Midbrain (tissue), 1 donor: ENCODE data around the gene ITPR1.

Experiments used
- DNase-seq: peaks from one replicate; lab custom pipeline; 2025; lab: John Stamatoyannopoulos, UW

ITPR1 gene

DNA sequence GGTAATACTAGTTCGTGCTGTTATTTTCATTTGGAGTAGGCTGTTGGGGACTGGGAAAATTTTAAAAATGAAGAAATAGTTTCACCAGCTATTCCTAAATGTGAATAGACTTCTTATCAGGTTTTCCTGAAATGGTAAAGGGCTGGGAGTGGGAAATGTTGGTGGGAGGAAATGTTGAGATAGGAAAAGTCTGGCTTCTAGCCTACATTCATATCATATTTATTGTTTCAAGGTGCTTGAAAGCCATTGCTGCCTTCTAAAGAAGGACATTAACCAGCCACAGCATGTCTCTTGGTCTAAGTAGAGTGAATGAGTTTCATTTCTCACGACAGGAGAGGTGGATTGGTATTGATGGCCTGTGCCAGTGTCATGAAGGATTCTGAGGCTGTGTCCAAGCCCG, 288.9 kb downstream of the ITPR1 start:
- no peak for DNase-seq

DNA sequence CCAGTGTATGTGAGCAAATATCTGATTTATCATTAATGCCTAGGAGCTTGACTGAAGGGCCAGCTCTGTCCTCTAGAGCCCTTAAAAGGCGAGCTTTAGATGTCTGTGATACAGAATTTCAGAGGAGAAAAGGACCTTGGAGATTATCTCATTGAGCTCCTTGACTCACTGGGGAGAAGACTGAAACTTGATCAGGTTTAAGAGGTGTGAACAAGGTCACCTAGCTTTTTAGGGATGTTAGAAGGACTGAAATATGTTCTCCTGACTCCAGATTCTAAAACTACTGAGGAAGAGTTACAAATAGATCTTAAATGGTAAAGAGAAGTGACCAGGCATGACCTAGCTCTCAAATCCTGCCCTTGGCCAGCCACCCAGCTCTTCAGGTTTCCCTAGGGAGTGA, 292.4 kb downstream of the ITPR1 start:
- DNase-seq: no peak

- no peak for DNase-seq
Measured at GRCh38 chr3:4786431-4786830, 293.3 kb downstream of the ITPR1 start.

GRCh38 chr3:4791358-4791757, 298.2 kb downstream of the ITPR1 start:
- no peak for DNase-seq

GRCh38 chr3:4793311-4793710, 300.2 kb downstream of the ITPR1 start:
- no peak for DNase-seq

DNA sequence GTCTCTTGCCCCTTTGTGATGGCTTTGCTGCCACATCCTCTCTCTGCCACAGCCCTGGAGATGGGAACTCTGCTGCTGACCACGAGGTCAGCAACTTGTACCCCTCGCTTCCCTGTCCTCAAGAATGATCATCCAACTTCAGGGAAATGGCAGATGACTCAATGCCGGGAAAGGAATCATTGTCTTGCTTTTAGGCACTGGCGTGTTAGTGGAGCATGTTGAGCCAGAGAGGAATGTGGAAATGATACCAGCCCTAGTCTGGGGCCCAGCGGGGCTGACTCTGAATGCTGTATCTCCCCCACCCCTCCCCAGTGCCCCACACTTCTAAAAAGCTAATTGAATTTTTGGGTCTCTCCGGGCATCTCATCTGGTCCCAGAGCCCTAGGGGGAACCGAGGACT, 301.2 kb downstream of the ITPR1 start:
- no peak for DNase-seq

DNA sequence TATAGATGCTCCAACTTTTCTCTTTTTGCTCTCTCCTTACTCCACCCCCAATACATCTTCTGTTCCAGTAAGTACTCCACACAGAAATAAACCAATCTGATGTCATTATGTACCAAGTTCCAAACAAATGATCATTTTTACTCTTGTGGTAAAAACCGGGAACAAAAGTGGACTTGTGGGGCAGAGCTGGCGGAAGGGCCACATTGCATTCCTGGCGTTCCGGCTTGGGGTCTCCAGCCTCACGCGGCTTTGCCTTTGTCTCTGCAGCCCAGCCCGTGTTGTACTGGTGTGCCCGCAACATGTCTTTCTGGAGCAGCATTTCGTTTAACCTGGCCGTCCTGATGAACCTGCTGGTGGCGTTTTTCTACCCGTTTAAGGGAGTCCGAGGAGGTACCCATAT, 301.6 kb downstream of the ITPR1 start:
- DNase-seq: no peak

GRCh38 chr3:4795905-4796304, 302.8 kb downstream of the ITPR1 start:
- no peak for DNase-seq

GRCh38 chr3:4797201-4797705, 304.1 kb downstream of the ITPR1 start:
- no peak for DNase-seq

DNA sequence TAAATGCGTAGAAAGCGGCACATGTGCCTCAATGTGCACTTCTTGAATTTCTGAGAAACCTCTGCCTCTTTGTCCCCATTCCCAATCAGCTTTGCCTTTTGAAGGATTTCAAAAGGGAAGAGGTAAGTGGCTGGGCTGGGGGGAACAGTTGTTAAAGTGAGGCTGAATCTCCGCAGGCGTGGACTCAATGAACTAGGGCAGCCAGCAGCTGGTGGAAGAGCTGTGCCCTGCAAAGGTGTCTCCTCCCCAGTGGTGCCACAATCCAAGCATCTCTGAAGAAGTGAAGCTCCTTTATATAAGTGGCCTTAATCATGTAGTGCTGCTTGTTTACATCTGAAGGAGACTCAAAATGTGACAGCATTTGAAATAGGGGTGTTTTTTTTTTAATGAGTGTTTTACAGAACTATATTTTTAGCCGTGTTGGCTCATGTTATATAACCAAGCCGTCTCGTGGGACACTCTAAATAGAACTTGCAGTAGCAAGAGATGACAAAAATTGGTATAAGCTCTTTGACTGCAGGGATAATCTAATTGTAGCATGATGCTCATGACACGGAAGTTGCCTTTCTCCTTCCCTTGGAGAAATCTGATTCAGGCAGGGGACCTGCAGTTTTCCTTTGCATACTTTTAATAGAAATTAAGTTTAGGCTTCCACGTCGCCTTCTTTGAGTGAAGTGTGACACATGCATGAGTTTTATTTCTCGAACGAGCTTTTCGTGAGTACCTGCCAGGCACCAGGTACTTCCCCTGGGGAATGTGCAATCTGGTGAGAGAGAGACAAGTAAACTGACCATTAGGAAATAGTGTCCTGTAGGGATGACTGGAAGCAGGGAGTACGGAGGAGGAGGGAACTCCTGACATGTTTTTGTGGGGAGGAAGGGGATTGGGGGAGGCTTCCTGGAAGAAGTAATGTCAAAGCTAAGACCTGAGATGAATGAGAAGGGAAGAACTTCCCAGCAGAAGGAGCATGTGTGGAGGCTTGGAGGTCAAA, 306.4 kb downstream of the ITPR1 start:
- DNase-seq: no peak

- no peak for DNase-seq
Measured at GRCh38 chr3:4800595-4800994, 307.4 kb downstream of the ITPR1 start.

DNA sequence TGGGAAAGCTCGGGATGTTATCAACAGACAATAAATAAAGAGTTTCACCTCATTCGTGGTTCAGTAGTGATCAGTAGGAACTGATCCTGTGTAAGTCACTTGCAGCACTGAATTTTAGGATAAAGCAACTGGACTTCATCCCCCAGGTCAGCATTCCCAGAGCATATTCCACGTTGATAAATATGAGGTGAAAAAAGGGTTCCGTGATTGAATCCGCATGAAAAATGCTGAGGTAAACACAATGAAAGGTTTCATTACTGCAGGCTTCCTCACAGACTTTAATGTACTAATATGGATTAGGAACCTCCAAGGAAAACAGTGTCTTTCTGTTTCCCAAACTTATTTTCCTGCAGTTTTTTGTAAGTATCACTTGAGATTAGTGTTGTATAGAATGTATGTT, 308.7 kb downstream of the ITPR1 start:
- no peak for DNase-seq

DNA sequence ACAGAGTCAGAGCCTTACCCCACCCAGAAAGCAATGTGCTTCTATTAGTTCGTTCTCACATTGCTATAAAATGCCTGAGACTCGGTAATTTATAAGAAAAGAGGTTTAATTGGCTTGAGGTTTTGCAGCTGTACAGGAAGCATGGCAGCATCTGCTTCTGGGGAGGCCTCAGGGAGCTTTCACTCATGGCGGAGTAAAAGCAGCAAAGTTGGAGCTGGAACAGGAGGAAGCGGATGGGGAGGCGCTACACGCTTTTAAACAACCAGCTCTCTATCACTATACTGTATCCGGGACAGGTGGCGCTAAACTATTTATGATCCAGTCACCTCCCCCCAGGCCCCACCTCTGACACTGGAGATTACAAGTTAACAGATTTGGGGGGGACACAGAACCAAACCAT, 309.8 kb downstream of the ITPR1 start:
- no peak for DNase-seq

DNA sequence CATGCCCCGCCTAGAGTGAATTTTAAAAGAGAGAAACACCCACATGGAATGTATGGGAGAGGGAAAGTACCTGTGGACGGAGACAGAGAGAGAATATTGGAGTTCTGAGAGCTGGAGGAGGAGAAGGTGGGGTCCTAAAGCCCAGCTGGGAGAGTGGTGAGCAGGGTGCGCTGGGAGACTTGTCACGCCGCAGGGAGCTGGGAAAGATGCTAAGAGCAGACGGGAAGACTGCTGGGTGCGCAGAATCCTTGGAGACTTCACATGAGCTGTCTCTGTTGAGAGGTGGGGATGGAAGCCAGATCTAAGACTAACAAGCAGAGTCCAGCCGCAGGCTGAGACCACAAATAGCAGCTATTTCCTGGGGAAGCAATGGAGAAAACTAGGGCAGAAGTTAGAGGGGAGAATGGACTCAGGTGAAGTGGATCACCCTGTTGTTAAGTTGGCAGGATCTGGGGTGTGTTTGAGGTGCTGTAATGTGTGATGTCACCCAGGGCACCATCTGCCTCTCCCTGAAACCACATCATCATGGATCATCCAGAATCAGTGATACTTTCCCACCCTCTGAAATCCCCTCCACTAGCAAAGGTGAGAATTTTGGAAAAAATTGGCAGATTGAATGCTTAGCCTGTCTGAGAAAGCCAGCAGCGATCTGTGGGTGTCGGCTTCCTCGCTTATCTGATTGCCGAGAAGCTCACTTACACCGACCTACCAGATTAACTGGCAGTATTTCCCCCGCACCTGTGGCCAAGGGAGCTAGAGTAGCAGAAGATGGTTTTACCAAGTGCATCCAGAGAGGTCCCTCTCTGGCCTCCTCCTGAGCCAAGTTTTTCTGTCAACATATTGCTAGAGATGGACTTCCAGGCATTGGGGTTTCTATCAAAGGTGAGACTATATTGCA, 311.3 kb downstream of the ITPR1 start:
- no peak for DNase-seq

DNA sequence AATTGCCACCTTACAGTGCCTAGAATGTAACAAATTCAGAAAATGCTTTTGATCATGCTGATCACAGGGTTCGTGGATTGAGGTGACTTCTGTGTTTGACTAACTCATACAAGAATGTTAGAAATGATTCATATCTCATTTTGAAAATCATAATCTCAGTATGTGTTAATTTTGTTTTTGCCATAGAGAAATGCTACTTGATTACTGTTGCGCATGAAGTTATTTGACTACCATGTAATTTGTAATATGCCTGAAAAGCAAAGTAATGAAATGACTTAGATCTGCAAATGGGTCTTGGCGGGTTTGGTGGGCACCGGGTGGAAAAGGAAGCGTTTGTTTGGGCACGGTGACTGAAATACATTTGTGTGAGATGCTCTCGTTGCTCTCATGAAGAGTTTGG, 312.5 kb downstream of the ITPR1 start:
- no peak for DNase-seq

GRCh38 chr3:4806535-4807108, 313.5 kb downstream of the ITPR1 start:
- no peak for DNase-seq

GRCh38 chr3:4807381-4808280, 314.5 kb downstream of the ITPR1 start:
- DNase-seq: no peak

GRCh38 chr3:4808637-4809036, 315.5 kb downstream of the ITPR1 start:
- DNase-seq: no peak

DNA sequence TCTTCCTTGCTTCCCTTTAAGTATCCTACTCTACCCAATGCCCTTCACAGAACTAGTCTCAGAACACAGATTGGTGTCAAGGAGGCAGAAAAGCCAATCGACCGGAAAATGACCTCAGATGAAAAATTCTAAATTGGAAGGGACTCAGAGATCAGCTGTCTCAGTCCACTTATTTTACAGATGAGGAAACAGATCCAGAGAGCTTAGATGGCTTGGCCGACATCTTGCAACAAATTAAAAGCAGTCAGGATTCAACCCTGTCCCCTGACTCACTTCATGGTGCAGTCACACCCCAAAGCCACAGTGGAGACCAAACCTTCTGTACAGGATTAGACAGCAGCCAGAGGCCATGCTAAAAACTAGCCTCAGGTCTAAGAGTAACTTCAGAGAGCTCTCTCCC, 316.8 kb downstream of the ITPR1 start:
- no peak for DNase-seq

DNA sequence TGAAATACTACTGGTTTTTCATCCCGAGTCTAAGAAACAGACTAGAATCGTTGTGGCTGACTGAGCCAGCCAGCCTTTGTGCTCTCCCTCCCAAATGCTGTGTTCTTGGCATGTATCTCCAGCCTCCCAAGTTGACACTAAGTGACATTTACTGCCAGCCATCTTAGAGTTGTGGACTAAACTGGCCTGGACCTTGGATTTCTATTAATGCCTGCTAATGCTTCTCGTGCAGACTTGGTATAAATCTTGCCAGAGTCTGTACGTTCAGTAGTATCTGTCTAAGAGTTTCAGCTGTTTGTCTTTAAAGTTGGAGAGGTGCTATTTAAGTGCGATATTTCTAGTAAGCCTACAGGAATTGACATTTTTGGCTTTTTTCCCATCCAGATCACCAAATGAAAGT, 319.4 kb downstream of the ITPR1 start:
- DNase-seq: no peak

GRCh38 chr3:4813909-4814304, 320.8 kb downstream of the ITPR1 start:
- no peak for DNase-seq
